ENCODE results near the gene VSIR.

The VSIR gene

GRCh38 chr10:71761105-71761511 is 12.2 kb downstream of the VSIR start:
- no peaks in the 10 kb centered on the region for H3K9me3 ChIP-seq (ENCODE audit: insufficient read depth, low read length)
- no peaks in the 10 kb centered on the region; the same call in 1 of the 2 replicates for H3K27me3 ChIP-seq (ENCODE audit: low read depth, low read length)
- no peaks in the 10 kb centered on the region for H3K4me1 ChIP-seq (ENCODE audit: low read length)
- H3K4me3 ChIP-seq (ENCODE audit: low read length): no peak overlapping the region
- H3K36me3 ChIP-seq (replicated peaks; ENCODE audit: low read depth, low read length): no peaks in the 10 kb centered on the region
- TF ChIP-seq EZH2phosphoT487 (IDR thresholded peaks at IDR 0.05; ENCODE audit: low read depth) (no peak), CTCF (IDR thresholded peaks at IDR 0.05; ENCODE audit: low read depth, low read length) (no peak)
- no peak overlapping the region for H3K27ac ChIP-seq (ENCODE audit: low read length)
- H3K4me2 ChIP-seq (ENCODE audit: low read length): no peak overlapping the region
- no peaks in the 10 kb centered on the region for H3K79me2 ChIP-seq (ENCODE audit: low read length)
- no peak overlapping the region for H3K9ac ChIP-seq (ENCODE audit: low read length)
- no peaks in the 10 kb centered on the region for H4K20me1 ChIP-seq (ENCODE audit: insufficient read depth, low read length)
- no peak overlapping the region for H2AFZ ChIP-seq (ENCODE audit: low read depth, low read length)

GRCh38 chr10:71757399-71757922 is 15.9 kb downstream of the VSIR start:
- H3K4me3 ChIP-seq (ENCODE audit: low read length): no peak overlapping the region
- H4K20me1 ChIP-seq (ENCODE audit: insufficient read depth, low read length): no peaks in the 10 kb centered on the region
- H2AFZ ChIP-seq (ENCODE audit: low read depth, low read length): no peak overlapping the region
- no peaks in the 10 kb centered on the region for H3K9me3 ChIP-seq (ENCODE audit: insufficient read depth, low read length)
- no peak for TF ChIP-seq EZH2phosphoT487 (IDR thresholded peaks at IDR 0.05; ENCODE audit: low read depth)
- TF ChIP-seq CTCF (IDR thresholded peaks at IDR 0.05; ENCODE audit: low read depth, low read length): no peak
- H3K27me3 ChIP-seq (ENCODE audit: low read depth, low read length): peaks cover 18% of the 10 kb centered on the region
- no peak overlapping the region for H3K9ac ChIP-seq (ENCODE audit: low read length)
- H3K36me3 ChIP-seq (replicated peaks; ENCODE audit: low read depth, low read length): no peaks in the 10 kb centered on the region
- H3K4me1 ChIP-seq (ENCODE audit: low read length): no peaks in the 10 kb centered on the region
- H3K79me2 ChIP-seq (ENCODE audit: low read length): no peaks in the 10 kb centered on the region
- no peak overlapping the region for H3K27ac ChIP-seq (ENCODE audit: low read length)
- H3K4me2 ChIP-seq (ENCODE audit: low read length): peak overlapping the region; percentile 18; the same call in 1 of the 2 replicates

GRCh38 chr10:71756311-71757191 is 16.8 kb downstream of the VSIR start:
- Histone ChIP-seq H3K36me3 (replicated peaks; ENCODE audit: low read depth, low read length) (no peaks in the 10 kb centered on the region), H3K79me2 (ENCODE audit: low read length) (no peaks in the 10 kb centered on the region), H4K20me1 (ENCODE audit: insufficient read depth, low read length) (no peaks in the 10 kb centered on the region), H3K9me3 (ENCODE audit: insufficient read depth, low read length) (no peaks in the 10 kb centered on the region), H3K4me2 (ENCODE audit: low read length) (peak overlapping the region; percentile 18; the same call in 1 of the 2 replicates), H3K4me3 (ENCODE audit: low read length) (no peak overlapping the region), H3K27ac (ENCODE audit: low read length) (no peak overlapping the region), H2AFZ (ENCODE audit: low read depth, low read length) (no peak overlapping the region), H3K27me3 (ENCODE audit: low read depth, low read length) (peaks cover 18% of the 10 kb centered on the region), H3K9ac (ENCODE audit: low read length) (no peak overlapping the region), H3K4me1 (ENCODE audit: low read length) (no peaks in the 10 kb centered on the region)
- TF ChIP-seq EZH2phosphoT487 (IDR thresholded peaks at IDR 0.05; ENCODE audit: low read depth) (no peak), CTCF (IDR thresholded peaks at IDR 0.05; ENCODE audit: low read depth, low read length) (no peak)

- no peak for TF ChIP-seq CTCF (IDR thresholded peaks at IDR 0.05; ENCODE audit: low read depth, low read length)
- TF ChIP-seq EZH2phosphoT487 (IDR thresholded peaks at IDR 0.05; ENCODE audit: low read depth): no peak
- Histone ChIP-seq H3K27ac (ENCODE audit: low read length) (no peak overlapping the region), H3K36me3 (replicated peaks; ENCODE audit: low read depth, low read length) (no peaks in the 10 kb centered on the region), H4K20me1 (ENCODE audit: insufficient read depth, low read length) (no peaks in the 10 kb centered on the region), H3K79me2 (ENCODE audit: low read length) (no peaks in the 10 kb centered on the region), H3K9ac (ENCODE audit: low read length) (no peak overlapping the region), H3K4me1 (ENCODE audit: low read length) (no peaks in the 10 kb centered on the region), H3K27me3 (ENCODE audit: low read depth, low read length) (peaks cover 18% of the 10 kb centered on the region), H3K9me3 (ENCODE audit: insufficient read depth, low read length) (no peaks in the 10 kb centered on the region), H3K4me2 (ENCODE audit: low read length) (no peak overlapping the region), H2AFZ (ENCODE audit: low read depth, low read length) (no peak overlapping the region), H3K4me3 (ENCODE audit: low read length) (no peak overlapping the region)
Measured at GRCh38 chr10:71755179-71755879, 18.0 kb downstream of the VSIR start.
